Gastrocnemius medialis (tissue), 4 donors: Measurements from ENCODE around the gene LRRC23. TPM values are rescaled to one million over a fixed set of nuclear protein-coding genes. Genes with fewer than 3 reads are reported as not detected.
"Not testable (repeated sequence)": the region's sequence is repeated elsewhere in the genome, so short reads cannot be mapped to it uniquely, and the experiment has no call there.

Experiments
- ATAC-seq, 2 donors: fragments of 150-250 bp; one replicate each; pipeline ENCODE4 v1.9.1; 2016
- DNase-seq, 2 donors: peaks; one replicate each; pipeline ENCODE4 v3.0.0-alpha.2; 2019
- H3K27ac ChIP-seq, 4 donors: fragments of 200-600 bp; sonication (generic); 1 replicate in 1 of 4; 2 replicates in 3 of 4; pipeline ENCODE4 v1.5.1; 2016 to 2018; ENCODE audit warnings: mild to moderate bottlenecking in 2 of 4, moderate library complexity in 1 of 4
- H3K27me3 ChIP-seq, 3 donors: fragments of 200-600 bp; sonication (generic) in 2 of 3; 1 replicate in 1 of 3; 2 replicates in 2 of 3; pipeline versions ENCODE4 v1.5.1 to v1.6.0; 2016 to 2019; ENCODE audit warnings: mild to moderate bottlenecking in 1 of 3, moderate library complexity in 1 of 3
- H3K36me3 ChIP-seq, 2 donors: fragments of 200-600 bp; sonication (generic) in 1 of 2; one replicate each; pipeline ENCODE4 v1.5.1; 2017 to 2018
- H3K4me1 ChIP-seq, 2 donors: fragments of 200-600 bp; sonication (generic) in 1 of 2; one replicate each; pipeline ENCODE4 v1.5.1; 2016 to 2017; ENCODE audit warnings: mild to moderate bottlenecking in 2 of 2
- H3K4me3 ChIP-seq, 4 donors: fragments of 200-600 bp; sonication (generic) in 3 of 4; 1 replicate in 1 of 4; 2 replicates in 3 of 4; pipeline ENCODE4 v1.5.1; 2016 to 2019; ENCODE audit warnings: mild to moderate bottlenecking in 2 of 4
- H3K9me3 ChIP-seq, 3 donors: fragments of 200-600 bp; sonication (generic) in 2 of 3; 1 replicate in 1 of 3; 2 replicates in 2 of 3; pipeline ENCODE4 v1.5.1; 2016 to 2019
- CTCF ChIP-seq, 5 experiments: fragments of 450-650 bp in 3 of 5; fragments of 200-600 bp in 2 of 5; sonication (generic) in 2 of 5; IDR thresholded peaks in 4 of 5; conservative IDR thresholded peaks in 1 of 5; 1 replicate in 4 of 5; 2 replicates in 1 of 5; pipeline ENCODE4 v1.5.1; 2016 to 2019; ENCODE audit warnings: antibody characterized with exemption in 5 of 5, mild to moderate bottlenecking in 3 of 5, moderate library complexity in 3 of 5
- POLR2A ChIP-seq, 2 donors: fragments of 450-650 bp; IDR thresholded peaks; one replicate each; pipeline ENCODE4 v1.6.1; 2017; ENCODE audit warnings: antibody characterized with exemption in 2 of 2, mild to moderate bottlenecking in 2 of 2, moderate library complexity in 2 of 2
- in situ Hi-C, 4 donors: fragments of 200-750 bp; cut with MboI; loops; one replicate each; pipeline versions ENCODE4 v1.15.0 to v1.8.0; 2017; ENCODE audit warnings: low sequenced_read_pairs in 4 of 4
- intact Hi-C: fragments of 100-400 bp; cut with DNase I; formaldehyde crosslinking; loops from one replicate; pipeline ENCODE4 v1.15.1; 2023; ENCODE audit warnings: low total_unique reads
- total RNA-seq, 4 donors: library from RNA; depleted of rRNA; stranded (reverse); fragments of >200 nt; gene quantifications; one replicate each; pipeline versions ENCODE4 v1.1.0 to v1.2.3, GENCODE V29; 2016

The LRRC23 gene
- total RNA-seq, 4 donors from 2014 or later = 6.5 to 14.0 (median 11.0) TPM

- H3K9me3 ChIP-seq = no peaks in the 10 kb centered on the region
- DNase-seq (peak; percentile 91 to 93), ATAC-seq (peak; percentile 81 to 82)
- H3K4me3 ChIP-seq = peak within 1 kb of the TSS; percentile 84 to 96 (median 90)
- H3K4me1 ChIP-seq = peaks cover 29% of the 10 kb centered on the region in 2 donors
- intact Hi-C loops (loop anchor here (1.0 to 5.0 kb wide), 4 partner anchors 18 to 315 kb away; partner anchors contain the start of genes LRRC23 and PEX5), in situ Hi-C loops (no loop called here)
- peaks cover 0 to 27% of the 10 kb centered on the region in 2 donors for H3K36me3 ChIP-seq
- peak within 1 kb of the TSS; percentile 82 to 100 (median 90) for H3K27ac ChIP-seq
- TF ChIP-seq CTCF (IDR thresholded peaks at IDR 0.05 in 4 of 5, conservative IDR thresholded peaks at IDR 0.05 in 1 of 5) (no peak), POLR2A (IDR thresholded peaks at IDR 0.05) (peak; percentile 75 to 79)
- no peaks in the 10 kb centered on the region for H3K27me3 ChIP-seq
These were observed 31.3 kb upstream of the LRRC23 start, which contains the start of gene SPSB2 for GRCh38 chr12:6873094-6874014. TSS of gene SPSB2 (minus strand) at chr12:6873303. CDS start at chr12:6872901, 402 bp downstream.

- in situ Hi-C loops, H3K27me3 ChIP-seq, H3K9me3 ChIP-seq, DNase-seq, ATAC-seq: not testable (repeated sequence)
- Histone ChIP-seq H3K27ac (peak overlapping the region; percentile 21 to 100 (median 90)), H3K36me3 (peaks cover 0 to 27% of the 10 kb centered on the region in 2 donors), H3K4me3 (peak overlapping the region; percentile 84 to 96 (median 90)), H3K4me1 (peaks cover 23% of the 10 kb centered on the region in 2 donors)
- intact Hi-C loops = loop anchor here (5.0 kb wide), 1 partner anchor 88 kb away; no protein-coding TSS in a partner anchor
These were observed 30.6 kb upstream of the LRRC23 start for GRCh38 chr12:6874015-6874368.

GRCh38 chr12:6879824-6880223 is 24.8 kb upstream of the LRRC23 start:
- ATAC-seq, DNase-seq, in situ Hi-C loops, H3K9me3 ChIP-seq, intact Hi-C loops, H3K4me1 ChIP-seq, H3K4me3 ChIP-seq, H3K27ac ChIP-seq, H3K36me3 ChIP-seq, H3K27me3 ChIP-seq: not testable (repeated sequence)

GRCh38 chr12:6883252-6883651 is 21.4 kb upstream of the LRRC23 start:
- Histone ChIP-seq H3K36me3 (peaks cover 0 to 4% of the 10 kb centered on the region in 2 donors), H3K27me3 (no peaks in the 10 kb centered on the region), H3K4me1 (no peaks in the 10 kb centered on the region), H3K9me3 (no peaks in the 10 kb centered on the region), H3K4me3 (no peak overlapping the region), H3K27ac (no peak overlapping the region)
- DNase-seq = no peak
- in situ Hi-C loops = no loop called here
- TF ChIP-seq CTCF (IDR thresholded peaks at IDR 0.05 in 4 of 5, conservative IDR thresholded peaks at IDR 0.05 in 1 of 5) = no peak
- intact Hi-C loops = no loop called here
- ATAC-seq = no peak

GRCh38 chr12:6883683-6884082 is 20.9 kb upstream of the LRRC23 start:
- no peak for DNase-seq
- H3K9me3 ChIP-seq = no peaks in the 10 kb centered on the region
- no peaks in the 10 kb centered on the region for H3K27me3 ChIP-seq
- intact Hi-C loops = no loop called here
- H3K4me1 ChIP-seq = no peaks in the 10 kb centered on the region
- in situ Hi-C loops = no loop called here
- H3K36me3 ChIP-seq = peaks cover 0 to 4% of the 10 kb centered on the region in 2 donors
- ATAC-seq = no peak
- no peak overlapping the region for H3K4me3 ChIP-seq
- H3K27ac ChIP-seq = no peak overlapping the region
- no peak for TF ChIP-seq CTCF (IDR thresholded peaks at IDR 0.05 in 4 of 5, conservative IDR thresholded peaks at IDR 0.05 in 1 of 5)
- no peak for TF ChIP-seq POLR2A (IDR thresholded peaks at IDR 0.05)
